ENCODE results near the gene DHRS7B.
"Not testable (repeated sequence)": the region's sequence is repeated elsewhere in the genome, so short reads cannot be mapped to it uniquely, and the experiment has no call there.

GRCh38 chr17:21124517-21124916, 2.2 kb upstream of the DHRS7B start:
- TF ChIP-seq CTCF, POLR2A (IDR thresholded peaks at IDR 0.05): not testable (repeated sequence)

Data from tibial nerve (tissue), 3 donors.